GM12878 (cell line): Measurements from ENCODE around the gene MN1. TPM values are rescaled to one million over a fixed set of nuclear protein-coding genes. Genes with fewer than 3 reads are reported as not detected.

Source experiments
- ATAC-seq: fragments of 200-7000 bp; cut with Tn5 transposase; 3 replicates; pipeline ENCODE4 v1.9.1; 2020; ENCODE audit warnings: mild to moderate bottlenecking, moderate library complexity
- BruUV-seq: library from RNA; stranded (reverse); fragments of 400-500 nt; replicated peaks from 2 replicates; lab custom pipeline; 2021; lab: Mats Ljungman, UMichigan
- CTCF ChIA-PET: fragments of 300-600 bp; sonication (Branson Sonifier 250); formaldehyde crosslinking; extraction: SDS; loops from one replicate; lab custom pipeline; 2021; ENCODE audit warnings: inconsistent platforms; lab: Yijun Ruan, JAX
- POLR2A ChIA-PET: fragments of 350-600 bp; formaldehyde crosslinking; extraction: SDS; loops from one replicate; lab custom pipeline; 2021; ENCODE audit warnings: inconsistent platforms; lab: Charles Lee
- RAD21 ChIA-PET: fragments of 300-600 bp; sonication (Branson Sonifier 250); formaldehyde crosslinking; loops from one replicate; lab custom pipeline; 2023; ENCODE audit warnings: antibody characterized with exemption; ENCODE audit not compliant: unreplicated experiment; lab: Charles Lee
- SMC1A ChIA-PET: fragments of 300-600 bp; sonication (Branson Sonifier 250); formaldehyde crosslinking; loops from one replicate; lab custom pipeline; 2023; ENCODE audit not compliant: unreplicated experiment, uncharacterized antibody; lab: Charles Lee
- DNase-seq: peaks from one replicate; pipeline ENCODE4 v3.0.0-alpha.2; 2011; ENCODE audit warnings: low read depth, low spot score
- FAIRE-seq: peaks from 3 replicates; lab custom pipeline; 2011; peaks lifted over from hg19 to GRCh38; lab: Jason Lieb, UNC
- H2AFZ ChIP-seq: 2 replicates; pipeline ENCODE4 v1.6.0; 2011; ENCODE audit warnings: low read depth, low read length, control low read depth; ENCODE audit not compliant: control insufficient read depth
- H3K27ac ChIP-seq: 2 replicates; pipeline ENCODE4 v1.5.1; 2011; ENCODE audit warnings: control low read depth; ENCODE audit not compliant: control insufficient read depth, insufficient read depth
- H3K27me3 ChIP-seq, 2 experiments: replicated peaks in 1 of 2; 2 replicates each; pipeline versions ENCODE4 v1.6.0 to v1.6.1; 2011; ENCODE audit warnings: low read length in 1 of 2; ENCODE audit not compliant: control insufficient read depth in 2 of 2, insufficient read depth in 2 of 2
- H3K36me3 ChIP-seq, 2 experiments: 2 replicates each; pipeline ENCODE4 v1.5.1; 2011; ENCODE audit warnings: low read length in 1 of 2; ENCODE audit not compliant: control insufficient read depth in 2 of 2, insufficient read depth in 2 of 2
- H3K4me1 ChIP-seq: 2 replicates; pipeline ENCODE4 v1.6.1; 2011; ENCODE audit warnings: mild to moderate bottlenecking, low read length, moderate library complexity, mixed read lengths; ENCODE audit not compliant: control insufficient read depth, insufficient read depth
- H3K4me2 ChIP-seq: 2 replicates; pipeline ENCODE4 v1.6.0; 2011; ENCODE audit warnings: control low read depth; ENCODE audit not compliant: control insufficient read depth, insufficient read depth
- H3K4me3 ChIP-seq: fragments of 200-600 bp; sonication (generic); 2 replicates; pipeline ENCODE4 v1.5.1; 2016
- H3K79me2 ChIP-seq: 2 replicates; pipeline ENCODE4 v1.6.0; 2011; ENCODE audit warnings: low read length; ENCODE audit not compliant: control insufficient read depth, insufficient read depth
- H3K9ac ChIP-seq: 2 replicates; pipeline ENCODE4 v1.8.0; 2011; ENCODE audit warnings: low read length, control low read depth, mixed read lengths; ENCODE audit not compliant: control insufficient read depth, insufficient read depth
- H3K9me3 ChIP-seq: replicated peaks from 3 replicates; pipeline ENCODE4 v1.5.1; 2011; ENCODE audit warnings: mild to moderate bottlenecking, low read length; ENCODE audit not compliant: control insufficient read depth, insufficient read depth
- H4K20me1 ChIP-seq: 2 replicates; pipeline ENCODE4 v1.6.0; 2011; ENCODE audit not compliant: control insufficient read depth, insufficient read depth
- ASH2L ChIP-seq: fragments of 300-600, 200-600 bp; sonication (generic); IDR thresholded peaks from 2 replicates; pipeline ENCODE4 v1.6.1; 2017; ENCODE audit warnings: low read depth, mild to moderate bottlenecking, borderline replicate concordance
- BRCA1 ChIP-seq: IDR thresholded peaks from 2 replicates; pipeline ENCODE4 v1.6.1; 2011; ENCODE audit warnings: low read depth, low read length, improper control_type of control experiment
- CHD1 ChIP-seq: IDR thresholded peaks from 2 replicates; pipeline ENCODE4 v1.6.1; 2012; ENCODE audit warnings: low read depth, low read length, improper control_type of control experiment
- CHD2 ChIP-seq: IDR thresholded peaks from 2 replicates; pipeline ENCODE4 v1.6.1; 2011; ENCODE audit warnings: low read depth, low read length, improper control_type of control experiment, borderline replicate concordance
- DPF2 ChIP-seq: fragments of 450-650 bp; IDR thresholded peaks from 2 replicates; pipeline ENCODE4 v1.6.1; 2017; ENCODE audit warnings: mild to moderate bottlenecking
- EP300 ChIP-seq, 2 experiments: fragments of 150-350 bp in 1 of 2; IDR thresholded peaks; 2 replicates each; pipeline ENCODE4 v1.6.1; 2011 to 2012; ENCODE audit warnings: low read depth in 2 of 2, low read length in 2 of 2, borderline replicate concordance in 1 of 2, improper control_type of control experiment in 1 of 2, inconsistent platforms in 1 of 2; ENCODE audit not compliant: control insufficient read depth in 1 of 2
- EZH2 ChIP-seq: IDR thresholded peaks from 2 replicates; pipeline ENCODE4 v1.6.1; 2012; ENCODE audit warnings: low read depth, mild to moderate bottlenecking, control low read depth, inconsistent platforms, low read length, borderline replicate concordance; ENCODE audit not compliant: control insufficient read depth
- LARP7 ChIP-seq: fragments of 450-650 bp; IDR thresholded peaks from 2 replicates; pipeline ENCODE4 v1.6.1; 2017; ENCODE audit warnings: mild to moderate bottlenecking
- MYC ChIP-seq: IDR thresholded peaks from 2 replicates; pipeline ENCODE4 v1.6.1; 2011; ENCODE audit warnings: mild to moderate bottlenecking, low read length, moderate library complexity, inconsistent platforms; ENCODE audit not compliant: insufficient read depth, insufficient replicate concordance, insufficient read length, severe bottlenecking
- NFIC ChIP-seq: IDR thresholded peaks from 2 replicates; pipeline ENCODE4 v1.6.1; 2012; ENCODE audit warnings: low read depth, mild to moderate bottlenecking, inconsistent platforms, low read length, moderate library complexity
- NFYB ChIP-seq: IDR thresholded peaks from 2 replicates; pipeline ENCODE4 v1.6.1; 2011; ENCODE audit warnings: low read depth, mild to moderate bottlenecking, low read length, improper control_type of control experiment, moderate library complexity; ENCODE audit not compliant: insufficient read depth
- NR2F1 ChIP-seq: fragments of 450-650 bp; conservative IDR thresholded peaks from 2 replicates; pipeline ENCODE4 v1.6.1; 2017; ENCODE audit warnings: mild to moderate bottlenecking
- PRDM15 ChIP-seq: fragments of 450-650 bp; formaldehyde crosslinking; IDR thresholded peaks from 2 replicates; pipeline ENCODE4 v1.4.0; 2020; ENCODE audit warnings: mild to moderate bottlenecking, moderate library complexity
- RCOR1 ChIP-seq: conservative IDR thresholded peaks from 2 replicates; pipeline ENCODE4 v1.6.1; 2012; ENCODE audit warnings: low read depth, low read length, improper control_type of control experiment
- SIX5 ChIP-seq: IDR thresholded peaks from 2 replicates; pipeline ENCODE4 v1.6.1; 2011; ENCODE audit warnings: mild to moderate bottlenecking, low read depth, low read length, moderate library complexity; ENCODE audit not compliant: severe bottlenecking
- SMARCA5 ChIP-seq: fragments of 450-650 bp; IDR thresholded peaks from 2 replicates; pipeline ENCODE4 v1.6.1; 2017; ENCODE audit warnings: mild to moderate bottlenecking
- WRNIP1 ChIP-seq: IDR thresholded peaks from 2 replicates; pipeline ENCODE4 v1.6.1; 2011; ENCODE audit warnings: low read depth, low read length, improper control_type of control experiment, borderline replicate concordance
- WGBS: methylation state at CpG from one replicate; pipeline ENCODE4 v1.1.6; 2016; ENCODE audit warnings: low lambda C conversion rate; ENCODE audit not compliant: insufficient replicate concordance, insufficient coverage; ENCODE audit errors: missing lambda C conversion rate; 5-methylcytosine and 5-hydroxymethylcytosine counted together
- in situ Hi-C: fragments of 300-500 bp; cut with MboI; formaldehyde crosslinking; loops from 9 replicates; pipeline ENCODE4 v1.14.3; 2018; ENCODE audit warnings: mixed read lengths
- intact Hi-C: fragments of 100-400 bp; cut with micrococcal nuclease; formaldehyde crosslinking; loops from one replicate; pipeline ENCODE4 v1.14.2; 2022; ENCODE audit not compliant: unreplicated experiment
- polyA plus RNA-seq, 11 experiments: library from polyadenylated mRNA; depleted of rRNA in 4 of 11; unstranded in 6 of 11; stranded (reverse) in 5 of 11; fragments of >200 nt; fragmentation: Nextera tagmentation in 4 of 11; fragmentation: Illumina TruSeq in 1 of 11; extraction: Ambion mirVana in 4 of 11; extraction: Trizol in 1 of 11; gene quantifications; 1 replicate in 1 of 11; 2 replicates in 10 of 11; pipeline versions ENCODE4 v1.2.1 to v1.2.3, GENCODE V29; 2011 to 2016; ENCODE audit warnings: inconsistent platforms in 2 of 11, missing spikeins in 2 of 11, low read depth in 1 of 11
- total RNA-seq, 4 experiments: library from RNA; depleted of rRNA in 3 of 4; stranded (reverse); fragments of >200 nt in 3 of 4; fragmentation: Illumina TruSeq in 1 of 4; extraction: Trizol in 1 of 4; gene quantifications; 2 replicates each; pipeline versions ENCODE4 v1.2.1 to v1.2.3, GENCODE V29; 2013 to 2021

MN1 gene
- total and polyA plus RNA-seq, 10 of the 15 experiments (the other 5 are each of a cell fraction or from before 2014, with no cell fraction given) = under 0.01 to 0.24 (median 0.03) TPM; not detected in 3

- H3K4me1 ChIP-seq = no peaks in the 10 kb centered on the region
- H3K27me3 ChIP-seq = peaks cover 0 to 6% of the 10 kb centered on the region in 2 experiments; a peak in 2 of 4 replicates
- H3K27ac ChIP-seq = no peak overlapping the region
- no peak overlapping the region for H3K4me3 ChIP-seq
- H3K9ac ChIP-seq = no peak overlapping the region
- WGBS = 76% methylated on average over 67 of the region's 86 CpGs
- RAD21 ChIA-PET = no interaction called here
- H3K79me2 ChIP-seq = no peaks in the 10 kb centered on the region
- no TSS peak for BruUV-seq
- no peaks in the 10 kb centered on the region for H3K9me3 ChIP-seq
- DNase-seq (no peak), ATAC-seq (no peak), FAIRE-seq (no peak)
- no peak overlapping the region for H2AFZ ChIP-seq
- H3K4me2 ChIP-seq = no peak overlapping the region
- in situ Hi-C loops = no loop called here
- CTCF ChIA-PET = no interaction called here
- intact Hi-C loops = no loop called here
- SMC1A ChIA-PET = no interaction called here
- no peaks in the 10 kb centered on the region for H3K36me3 ChIP-seq
- no peaks in the 10 kb centered on the region for H4K20me1 ChIP-seq
- POLR2A ChIA-PET = no interaction called here
- TF ChIP-seq CHD2 = no peak
- TF ChIP-seq NFIC = no peak
- no peak for TF ChIP-seq SMARCA5
- TF ChIP-seq RCOR1 = no peak
- no peak for TF ChIP-seq LARP7
- TF ChIP-seq PRDM15 (CRISPR knock-in tag) = no peak
- no peak for TF ChIP-seq EP300 (IDR thresholded peaks at IDR 0.05; ENCODE audit: borderline replicate concordance in 1 of 2, control insufficient read depth in 1 of 2, low read depth in 2 of 2, low read length in 2 of 2)
- no peak for TF ChIP-seq NFYB
- TF ChIP-seq CHD1 = no peak
- TF ChIP-seq EZH2 = no peak
- no peak for TF ChIP-seq DPF2
- TF ChIP-seq WRNIP1 = no peak
- no peak for TF ChIP-seq SIX5
- no peak for TF ChIP-seq BRCA1
- TF ChIP-seq NR2F1 = no peak
- TF ChIP-seq ASH2L = no peak
- no peak for TF ChIP-seq MYC
These were observed 3.8 kb downstream of the MN1 start for GRCh38 chr22:27797520-27798391.
